UCSD-AML1 (cell line): ENCODE measurements around the gene LMTK2.
"Not testable (repeated sequence)": the region's sequence is repeated elsewhere in the genome, so short reads cannot be mapped to it uniquely, and the experiment has no call there.

Source experiments
- DNase-seq: peaks from one replicate; lab custom pipeline; 2025; ENCODE audit not compliant: unreplicated experiment; lab: John Stamatoyannopoulos, UW

LMTK2 gene

GRCh38 chr7:98105942-98106544 is 619 bp upstream of the LMTK2 start:
- no peak for DNase-seq

GRCh38 chr7:98107313-98107721 is 655 bp downstream of the LMTK2 start:
- no peak for DNase-seq

GRCh38 chr7:98110249-98111022 is 3.8 kb downstream of the LMTK2 start:
- DNase-seq: no peak

- no peak for DNase-seq
Observed at GRCh38 chr7:98112077-98112476, 5.4 kb downstream of the LMTK2 start.

- no peak for DNase-seq
Observed at GRCh38 chr7:98115746-98116525, 9.3 kb downstream of the LMTK2 start.

GRCh38 chr7:98116656-98117461 is 10.2 kb downstream of the LMTK2 start:
- DNase-seq: no peak

GRCh38 chr7:98119256-98119918 is 12.7 kb downstream of the LMTK2 start:
- DNase-seq: no peak

- DNase-seq: no peak
Observed at GRCh38 chr7:98120559-98120958, 13.9 kb downstream of the LMTK2 start.

GRCh38 chr7:98121388-98121787 is 14.7 kb downstream of the LMTK2 start:
- not testable (repeated sequence) for DNase-seq

- DNase-seq: no peak
Observed at GRCh38 chr7:98123365-98123696, 16.7 kb downstream of the LMTK2 start.

GRCh38 chr7:98125759-98126158 is 19.1 kb downstream of the LMTK2 start:
- DNase-seq: no peak

- DNase-seq: no peak
Observed at GRCh38 chr7:98126311-98127142, 19.9 kb downstream of the LMTK2 start.

GRCh38 chr7:98128346-98128745 is 21.7 kb downstream of the LMTK2 start:
- no peak for DNase-seq

- no peak for DNase-seq
Observed at GRCh38 chr7:98130959-98131358, 24.3 kb downstream of the LMTK2 start.

- DNase-seq: peak; percentile 19
Observed at GRCh38 chr7:98133181-98133580, 26.5 kb downstream of the LMTK2 start.

- no peak for DNase-seq
Observed at GRCh38 chr7:98133621-98134303, 27.1 kb downstream of the LMTK2 start.

- no peak for DNase-seq
Observed at GRCh38 chr7:98134420-98135228, 28.0 kb downstream of the LMTK2 start.

GRCh38 chr7:98135984-98136383 is 29.3 kb downstream of the LMTK2 start:
- DNase-seq: no peak
